ENCODE measurements around the gene FER.
"Not testable (repeated sequence)": the region's sequence is repeated elsewhere in the genome, so short reads cannot be mapped to it uniquely, and the experiment has no call there.

Gene FER

GRCh38 chr5:108827131-108827530 lies 79.4 kb downstream of the FER start:
- TF ChIP-seq CTCF (IDR thresholded peaks at IDR 0.05; ENCODE audit: low read depth, low read length) = no peak
- H3K9me3 ChIP-seq (ENCODE audit: severe bottlenecking) = no peaks in the 10 kb centered on the region
- H3K36me3 ChIP-seq = no peaks in the 10 kb centered on the region
- no peak for DNase-seq
- H3K27ac ChIP-seq = no peak overlapping the region
- no peaks in the 10 kb centered on the region for H3K27me3 ChIP-seq (ENCODE audit: insufficient read depth, low read depth, severe bottlenecking)
- no peak overlapping the region for H3K4me3 ChIP-seq (ENCODE audit: low read depth, low read length)

- no peak overlapping the region for H3K4me3 ChIP-seq (ENCODE audit: low read depth, low read length)
- H3K9me3 ChIP-seq (ENCODE audit: severe bottlenecking) = no peaks in the 10 kb centered on the region
- no peaks in the 10 kb centered on the region for H3K27me3 ChIP-seq (ENCODE audit: insufficient read depth, low read depth, severe bottlenecking)
- H3K36me3 ChIP-seq = no peaks in the 10 kb centered on the region
- DNase-seq = no peak
- no peak for TF ChIP-seq CTCF (IDR thresholded peaks at IDR 0.05; ENCODE audit: low read depth, low read length)
- H3K27ac ChIP-seq = no peak overlapping the region
Measured at GRCh38 chr5:108830705-108831276, 83.1 kb downstream of the FER start.

DNA sequence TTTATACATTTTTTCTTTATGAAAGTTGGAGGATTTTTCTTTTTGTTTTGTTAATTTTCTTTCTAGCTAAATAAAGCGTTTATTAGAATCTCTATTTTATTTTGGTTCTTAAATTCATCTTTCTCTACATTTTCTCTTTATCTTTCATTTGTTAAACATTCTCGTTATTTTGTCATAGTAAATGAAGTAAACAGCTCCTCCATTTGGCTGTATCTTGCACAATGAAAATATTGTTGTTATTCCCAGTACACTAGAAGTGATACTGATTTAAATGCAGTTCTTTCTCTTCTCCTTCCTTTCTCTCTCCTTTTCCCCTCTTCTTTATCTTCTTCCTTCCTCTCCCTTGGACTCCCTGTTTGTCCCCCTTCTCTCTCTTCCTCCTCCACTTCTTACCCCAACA lies 88.8 kb downstream of the FER start:
- Histone ChIP-seq H3K27me3 (ENCODE audit: insufficient read depth, low read depth, severe bottlenecking) (no peaks in the 10 kb centered on the region), H3K9me3 (ENCODE audit: severe bottlenecking) (no peaks in the 10 kb centered on the region), H3K4me3 (ENCODE audit: low read depth, low read length) (no peak overlapping the region), H3K27ac (no peak overlapping the region), H3K36me3 (no peaks in the 10 kb centered on the region)
- no peak for DNase-seq
- no peak for TF ChIP-seq CTCF (IDR thresholded peaks at IDR 0.05; ENCODE audit: low read depth, low read length)

- not testable (repeated sequence) for H3K27me3 ChIP-seq (ENCODE audit: insufficient read depth, low read depth, severe bottlenecking); H3K4me3 ChIP-seq (ENCODE audit: low read depth, low read length); H3K9me3 ChIP-seq (ENCODE audit: severe bottlenecking); H3K27ac ChIP-seq; DNase-seq; H3K36me3 ChIP-seq
Measured at GRCh38 chr5:108842260-108842941, 94.7 kb downstream of the FER start.

GRCh38 chr5:108851129-108851528 lies 103.4 kb downstream of the FER start:
- H3K4me3 ChIP-seq (ENCODE audit: low read depth, low read length); H3K36me3 ChIP-seq; H3K9me3 ChIP-seq (ENCODE audit: severe bottlenecking); H3K27me3 ChIP-seq (ENCODE audit: insufficient read depth, low read depth, severe bottlenecking); DNase-seq; H3K27ac ChIP-seq: not testable (repeated sequence)

DNA sequence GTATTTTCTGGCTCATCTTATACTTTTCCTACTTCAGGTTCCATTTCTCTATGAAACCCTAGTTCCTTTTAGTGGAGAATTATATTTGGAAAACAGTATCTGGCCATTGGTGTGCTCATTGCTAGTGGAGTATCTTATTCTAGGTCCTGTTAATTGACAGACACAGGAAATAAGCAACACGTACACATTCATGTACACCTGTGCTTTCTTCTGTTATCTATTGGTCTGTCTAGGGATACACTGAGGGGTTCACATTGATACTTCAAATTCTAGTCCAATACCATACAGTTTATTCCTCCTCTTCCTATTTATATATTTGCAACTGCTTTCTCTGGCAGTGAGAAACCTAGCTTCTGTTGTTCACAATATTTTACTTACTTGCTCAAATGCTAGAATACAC lies 110.2 kb downstream of the FER start:
- Histone ChIP-seq H3K9me3 (ENCODE audit: severe bottlenecking) (no peaks in the 10 kb centered on the region), H3K27me3 (ENCODE audit: insufficient read depth, low read depth, severe bottlenecking) (no peaks in the 10 kb centered on the region), H3K4me3 (ENCODE audit: low read depth, low read length) (no peak overlapping the region), H3K27ac (no peak overlapping the region), H3K36me3 (no peaks in the 10 kb centered on the region)
- TF ChIP-seq CTCF (IDR thresholded peaks at IDR 0.05; ENCODE audit: low read depth, low read length) = no peak
- no peak for DNase-seq

DNA sequence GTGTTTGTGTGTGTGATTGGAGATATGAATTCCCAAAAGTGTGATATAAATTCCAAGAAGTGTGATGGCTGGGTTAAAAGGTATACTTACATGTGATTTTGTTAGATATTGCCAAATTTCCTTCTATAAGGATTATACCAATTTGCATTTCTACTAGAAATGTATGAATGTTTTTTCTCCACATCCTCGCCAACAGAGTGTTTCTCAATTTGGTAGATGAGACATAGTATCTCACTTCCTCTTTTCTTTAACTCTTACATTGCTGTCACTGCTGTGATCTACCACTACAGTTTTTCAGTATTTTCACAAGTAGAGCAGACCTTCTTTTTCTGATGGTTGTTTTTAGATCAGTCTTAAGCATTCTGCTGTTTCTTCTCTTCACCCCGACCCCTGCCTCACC lies 111.3 kb downstream of the FER start:
- no peak for TF ChIP-seq CTCF (IDR thresholded peaks at IDR 0.05; ENCODE audit: low read depth, low read length)
- DNase-seq = no peak
- no peaks in the 10 kb centered on the region for H3K27me3 ChIP-seq (ENCODE audit: insufficient read depth, low read depth, severe bottlenecking)
- no peak overlapping the region for H3K27ac ChIP-seq
- H3K9me3 ChIP-seq (ENCODE audit: severe bottlenecking) = no peaks in the 10 kb centered on the region
- H3K4me3 ChIP-seq (ENCODE audit: low read depth, low read length) = no peak overlapping the region
- H3K36me3 ChIP-seq = no peaks in the 10 kb centered on the region
